ENCODE measurements around the gene SIPA1L3.

The SIPA1L3 gene

DNA sequence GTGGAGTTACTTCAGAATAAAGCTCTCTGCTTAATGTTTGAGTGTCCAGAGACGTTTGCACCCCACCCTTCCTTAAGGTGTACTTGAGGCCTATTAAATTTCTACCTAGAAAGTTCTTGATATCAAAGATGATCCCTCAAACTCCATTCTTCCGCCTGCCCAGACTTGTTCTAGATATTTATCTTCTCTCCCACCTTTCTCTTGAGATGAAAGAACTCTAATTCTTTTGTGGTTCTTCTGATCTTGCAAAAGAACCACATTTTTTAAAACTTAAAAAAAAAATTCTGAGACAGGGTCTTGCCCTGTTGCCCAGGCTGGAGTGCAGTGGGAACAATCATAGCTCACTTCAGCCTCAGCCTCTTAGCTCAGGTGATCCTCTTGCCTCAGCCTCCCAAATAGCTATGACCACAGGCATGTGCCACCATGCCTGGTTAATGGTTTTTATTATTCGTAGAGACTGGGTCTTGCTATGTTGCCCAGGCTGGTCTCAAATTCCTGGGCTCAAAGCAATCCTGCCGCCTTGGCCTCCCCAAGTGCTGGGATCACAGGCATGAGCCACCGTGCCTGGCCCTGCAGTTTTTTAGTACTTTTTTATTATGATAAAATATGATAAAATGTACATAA, 94.3 kb downstream of the SIPA1L3 start:
- DNase-seq, result no peak

DNA sequence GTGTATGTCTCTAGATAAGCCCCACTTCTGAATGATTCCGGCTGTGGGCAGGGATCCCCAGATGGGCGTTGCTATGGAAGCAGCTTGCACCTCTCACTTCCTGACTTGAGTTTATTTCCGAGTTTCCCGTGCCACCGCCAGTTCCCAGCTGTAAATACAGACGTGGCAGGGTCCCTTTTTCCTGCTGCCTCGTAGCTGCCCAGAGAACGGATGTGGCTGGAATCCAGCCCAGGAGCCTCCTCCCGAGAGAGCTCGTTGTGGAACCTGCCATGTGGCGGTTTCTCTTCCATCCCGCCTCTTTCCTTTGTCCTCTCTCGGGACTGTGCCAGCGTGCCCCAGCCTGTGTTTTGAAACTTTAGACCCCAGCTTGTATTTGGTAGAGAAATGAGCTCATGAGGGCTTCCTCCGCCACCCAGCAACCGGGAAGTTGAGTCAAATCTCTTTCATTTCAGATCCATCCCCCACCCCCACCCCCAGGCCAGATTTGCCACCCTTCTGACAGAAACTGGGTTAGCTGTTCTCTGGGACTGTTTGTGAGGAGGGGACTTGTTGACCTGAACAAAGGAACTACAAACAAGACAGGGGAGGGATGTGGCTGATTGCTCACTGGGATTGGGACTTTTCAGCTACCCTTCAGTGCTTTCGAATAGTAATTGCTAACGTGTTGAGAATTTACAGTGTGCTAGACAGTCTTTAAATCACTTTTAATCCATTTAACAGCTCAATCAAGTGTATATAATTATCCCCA, 96.6 kb downstream of the SIPA1L3 start:
- DNase-seq, result peak; percentile 4

DNA sequence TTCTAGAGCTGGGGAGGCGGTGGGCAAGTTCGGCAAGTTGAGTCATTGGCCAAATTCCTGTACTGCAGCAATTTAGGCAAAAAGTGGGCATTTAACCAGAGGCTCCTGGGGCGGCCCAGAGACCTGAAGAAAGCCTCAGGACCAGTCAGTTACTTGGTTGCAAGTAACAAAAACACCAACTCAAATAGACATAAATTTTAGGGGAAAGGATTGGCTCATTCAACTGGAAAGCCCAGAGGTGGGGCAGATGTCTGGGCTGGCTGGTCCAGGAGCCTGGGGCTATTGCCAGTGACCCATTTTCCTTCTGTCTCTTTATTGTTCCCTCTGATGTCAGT, 97.1 kb downstream of the SIPA1L3 start:
- no peak for DNase-seq

DNA sequence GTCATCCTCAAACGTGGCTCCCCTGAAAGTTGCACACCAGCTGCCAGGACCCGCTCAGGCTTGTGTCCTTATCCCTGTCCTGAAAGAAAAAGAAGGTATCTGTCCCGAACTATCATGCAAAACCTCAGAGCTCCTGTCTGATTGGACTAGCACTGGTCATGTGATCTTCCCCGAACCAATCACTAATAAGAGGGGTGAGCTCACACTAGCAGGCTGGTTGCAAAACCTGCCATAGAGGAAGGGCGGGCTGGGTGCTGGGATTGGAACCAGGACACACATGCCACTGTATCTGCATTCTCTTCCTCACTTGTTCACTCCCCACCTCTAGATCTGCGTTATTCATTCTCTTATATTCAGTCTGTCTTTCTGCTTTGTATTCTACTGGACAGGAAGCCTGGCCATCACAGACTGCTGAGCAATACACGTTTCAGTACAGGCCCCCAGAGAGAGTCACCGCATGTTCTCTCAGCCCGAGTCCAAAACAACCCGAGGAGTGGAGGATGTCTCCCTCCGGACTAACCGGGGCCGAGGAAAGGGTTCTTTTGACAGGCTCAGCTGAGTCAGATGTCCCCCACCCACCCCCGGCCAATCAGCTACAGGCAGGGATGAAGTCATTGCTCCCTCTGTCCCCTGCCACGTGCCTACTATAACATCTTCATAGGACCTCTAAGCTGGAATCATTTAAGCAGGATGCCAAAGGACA, 97.7 kb downstream of the SIPA1L3 start:
- peak; percentile 34 for DNase-seq

DNA sequence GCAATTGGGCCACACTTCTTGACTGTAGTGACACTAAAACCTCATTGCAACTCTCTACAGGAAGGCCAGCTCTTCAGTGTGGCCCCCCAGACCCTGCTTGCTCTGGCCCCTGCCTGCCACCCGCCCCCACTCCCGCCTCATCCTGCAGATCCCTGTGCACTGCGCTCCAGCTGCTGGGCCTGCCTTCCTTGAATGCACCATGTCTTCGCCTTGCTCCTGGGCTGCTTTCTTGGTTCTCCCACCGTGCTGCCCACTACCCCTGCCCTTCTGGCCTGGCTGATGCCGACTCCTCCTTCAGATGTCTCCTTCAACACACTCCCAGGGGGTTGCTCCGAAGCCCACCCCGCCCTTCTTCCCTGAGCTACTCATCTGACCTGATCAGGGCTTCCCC, 98.2 kb downstream of the SIPA1L3 start:
- DNase-seq, result no peak

DNA sequence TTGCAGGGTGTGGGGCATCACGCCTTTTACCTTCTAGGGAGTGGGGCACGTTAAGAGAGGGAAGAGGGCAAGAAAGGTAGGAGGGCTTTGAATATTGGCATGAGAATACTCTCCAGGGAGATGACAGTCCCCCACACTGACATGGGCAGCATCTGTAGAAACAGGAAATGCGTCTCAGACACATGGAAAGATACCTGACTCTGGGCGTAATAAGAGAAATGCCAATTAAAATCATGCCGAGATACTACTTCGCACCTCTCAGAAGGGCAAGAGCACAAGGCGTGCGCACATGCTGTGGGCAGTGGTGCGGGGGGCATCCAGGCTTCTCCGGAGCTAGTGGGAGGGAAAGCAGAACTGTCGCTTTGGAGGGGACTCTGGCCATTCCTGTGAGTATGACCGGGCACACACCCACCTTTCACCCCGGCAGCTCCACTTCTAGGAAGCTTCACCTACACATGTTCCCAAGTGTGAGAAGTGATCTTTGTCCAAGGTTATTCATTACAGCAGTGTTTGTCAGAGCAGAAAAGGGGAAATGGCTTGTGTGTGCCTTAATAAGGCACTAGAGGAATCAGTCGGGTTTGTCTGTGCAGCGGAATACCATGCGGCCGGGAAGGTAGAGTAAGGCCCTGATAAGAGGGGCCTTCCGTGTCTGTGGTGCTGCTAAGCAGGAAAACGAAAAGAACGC, 99.5 kb downstream of the SIPA1L3 start:
- DNase-seq, result no peak

DNA sequence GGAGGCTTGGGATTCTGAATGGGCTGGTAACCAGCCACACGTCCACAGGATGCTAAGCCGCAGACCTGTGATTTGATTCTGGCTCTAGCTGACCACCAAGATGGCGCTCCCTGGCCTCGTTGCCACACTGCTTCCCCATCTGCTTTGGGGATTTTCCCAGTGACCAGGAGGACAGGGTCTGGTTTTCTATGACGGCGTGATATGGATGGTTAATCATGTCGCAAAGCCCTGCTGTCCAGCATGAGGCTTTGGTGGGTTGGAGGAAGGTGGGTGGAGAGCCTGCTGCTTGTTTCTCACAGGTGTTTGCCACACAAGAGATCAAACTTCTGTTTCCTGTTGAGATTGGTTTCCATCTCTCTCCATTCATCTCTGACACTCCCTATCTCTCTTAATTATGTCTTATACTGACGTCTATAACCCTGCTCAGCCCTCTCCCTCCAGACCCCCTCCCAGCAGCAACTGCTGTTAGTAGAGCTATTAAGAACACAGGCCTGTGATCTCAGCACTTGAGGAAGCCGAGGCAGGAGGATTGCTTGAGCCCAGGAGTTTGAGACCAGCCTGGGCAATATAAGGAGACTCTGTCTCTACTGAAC, 102.7 kb downstream of the SIPA1L3 start:
- DNase-seq, result no peak

DNA sequence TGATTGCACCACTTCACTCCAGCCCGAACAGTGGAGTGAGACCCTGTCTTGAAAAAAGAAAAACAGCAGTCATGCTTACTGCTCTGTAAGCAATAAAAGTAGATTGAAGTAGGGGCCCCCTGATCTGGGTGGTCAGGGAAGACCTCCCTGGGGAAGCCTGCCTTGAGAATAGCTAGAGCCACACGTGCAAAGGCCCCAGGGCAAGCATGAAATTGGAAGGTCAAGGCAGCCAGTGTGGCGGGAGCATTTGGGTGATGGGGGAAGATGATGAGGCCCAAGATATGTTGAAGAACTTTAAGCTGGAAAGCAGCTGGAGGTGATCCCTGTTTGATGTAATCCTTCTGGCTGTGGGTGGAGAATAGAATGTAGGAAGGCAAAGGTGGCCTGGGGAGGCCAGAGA, 104.4 kb downstream of the SIPA1L3 start:
- DNase-seq, result no peak

DNA sequence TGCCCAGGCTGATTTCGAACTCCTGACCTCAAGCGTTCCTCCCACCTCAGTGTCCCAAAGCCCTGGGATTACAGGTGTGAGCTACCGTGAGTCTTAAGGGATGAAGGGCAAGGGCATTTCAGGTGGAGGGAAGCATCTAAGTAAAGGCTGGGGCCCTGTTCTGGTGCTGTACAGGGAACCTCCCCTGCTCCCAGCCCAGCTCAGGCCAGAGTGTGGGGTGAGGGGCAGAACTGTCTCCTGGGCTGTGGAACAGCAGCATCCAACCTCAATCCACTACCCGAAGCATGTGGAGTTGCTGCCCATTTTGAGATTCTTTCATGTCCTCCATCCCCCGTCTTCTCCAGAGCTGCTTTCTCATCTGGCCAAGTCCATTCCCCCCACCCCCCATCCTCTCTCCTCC, 105.3 kb downstream of the SIPA1L3 start:
- DNase-seq, result no peak

DNA sequence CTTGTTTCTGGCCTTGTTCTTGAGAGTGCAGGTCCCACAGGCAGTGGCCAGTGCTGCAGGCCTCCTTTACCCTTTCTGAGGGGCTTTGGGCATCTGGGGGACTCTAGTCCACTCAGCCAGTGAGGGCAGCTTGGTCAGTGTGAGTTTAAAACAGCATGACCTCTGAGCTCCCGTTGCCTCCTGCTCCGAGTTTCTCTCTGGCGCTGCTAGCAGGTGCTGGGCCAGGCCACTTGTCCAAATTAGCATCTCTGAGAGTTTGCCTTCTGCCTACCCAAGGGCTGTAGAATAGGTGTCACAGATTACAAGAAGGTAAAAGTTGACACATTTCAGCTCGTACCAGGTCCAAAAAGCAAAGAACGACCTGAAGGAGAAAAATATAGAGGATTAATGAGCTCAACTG, 105.9 kb downstream of the SIPA1L3 start:
- no peak for DNase-seq

DNA sequence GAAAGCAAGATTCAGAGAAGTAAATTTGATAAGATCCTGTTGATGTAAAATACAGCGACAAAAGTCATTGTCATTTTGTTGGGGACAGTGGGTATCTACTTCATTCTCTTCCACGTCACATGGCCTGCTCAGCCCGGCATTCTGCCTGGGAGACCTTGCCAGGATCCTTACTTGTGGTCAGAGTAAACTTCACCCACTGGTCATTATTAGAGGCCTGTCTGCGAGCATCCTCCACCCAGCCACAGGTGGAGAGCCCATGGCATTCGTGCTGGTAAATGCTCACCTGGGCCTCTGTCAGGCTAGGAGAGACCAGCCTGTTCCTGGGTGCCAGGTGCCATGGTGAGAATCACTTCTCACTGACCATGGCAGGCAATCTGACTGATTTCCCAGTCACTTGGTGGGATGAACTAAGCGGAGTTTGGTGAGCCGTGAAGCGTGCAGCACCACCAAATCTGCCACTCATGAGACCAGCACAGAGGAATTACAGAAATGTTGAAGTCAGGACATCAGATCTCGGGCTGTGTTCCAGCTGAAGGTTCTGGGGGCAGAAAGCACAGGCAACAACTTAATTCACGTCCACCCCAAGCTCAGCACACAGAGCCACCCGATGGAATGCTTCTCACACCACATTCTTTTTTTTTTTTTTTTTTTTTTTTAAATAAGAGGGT, 107.0 kb downstream of the SIPA1L3 start:
- DNase-seq, result no peak

DNA sequence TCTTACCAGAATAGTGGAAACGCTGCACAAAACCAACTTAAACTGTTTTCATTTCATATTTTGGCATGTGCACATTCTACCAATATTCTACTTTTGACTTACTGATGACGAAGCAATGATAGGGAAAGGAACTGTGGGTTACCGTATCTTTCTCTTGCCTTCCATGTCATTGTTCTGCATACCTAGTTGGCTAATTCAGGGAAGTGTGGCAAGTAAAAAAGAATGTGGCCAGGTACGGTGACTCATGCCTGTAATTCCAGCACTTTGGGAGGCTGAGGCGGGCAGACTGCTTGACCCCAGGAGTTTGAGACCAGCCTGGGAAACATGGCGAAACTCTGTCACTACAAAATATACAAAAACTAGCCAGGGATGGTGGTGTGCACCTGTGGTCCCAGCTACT, 108.2 kb downstream of the SIPA1L3 start:
- DNase-seq, result no peak

DNA sequence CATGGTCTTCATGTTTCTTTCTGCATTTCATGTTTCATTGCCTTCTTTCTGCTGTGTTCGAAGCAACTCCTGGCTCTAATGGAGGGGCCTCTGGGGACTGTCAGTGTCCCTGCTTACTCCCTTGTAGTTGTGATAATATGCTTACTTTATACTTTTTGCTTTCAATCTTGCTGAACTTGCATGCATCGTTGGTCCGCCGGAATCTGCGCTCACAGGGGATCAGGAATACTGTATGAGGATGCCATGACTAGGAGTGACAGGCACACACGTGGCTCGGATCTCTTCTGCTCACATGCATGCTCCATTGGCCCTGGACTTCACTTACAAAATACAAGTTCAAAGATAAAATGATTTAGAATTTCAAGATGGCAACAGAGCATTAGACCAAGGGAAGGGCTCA, 108.8 kb downstream of the SIPA1L3 start:
- no peak for DNase-seq

DNA sequence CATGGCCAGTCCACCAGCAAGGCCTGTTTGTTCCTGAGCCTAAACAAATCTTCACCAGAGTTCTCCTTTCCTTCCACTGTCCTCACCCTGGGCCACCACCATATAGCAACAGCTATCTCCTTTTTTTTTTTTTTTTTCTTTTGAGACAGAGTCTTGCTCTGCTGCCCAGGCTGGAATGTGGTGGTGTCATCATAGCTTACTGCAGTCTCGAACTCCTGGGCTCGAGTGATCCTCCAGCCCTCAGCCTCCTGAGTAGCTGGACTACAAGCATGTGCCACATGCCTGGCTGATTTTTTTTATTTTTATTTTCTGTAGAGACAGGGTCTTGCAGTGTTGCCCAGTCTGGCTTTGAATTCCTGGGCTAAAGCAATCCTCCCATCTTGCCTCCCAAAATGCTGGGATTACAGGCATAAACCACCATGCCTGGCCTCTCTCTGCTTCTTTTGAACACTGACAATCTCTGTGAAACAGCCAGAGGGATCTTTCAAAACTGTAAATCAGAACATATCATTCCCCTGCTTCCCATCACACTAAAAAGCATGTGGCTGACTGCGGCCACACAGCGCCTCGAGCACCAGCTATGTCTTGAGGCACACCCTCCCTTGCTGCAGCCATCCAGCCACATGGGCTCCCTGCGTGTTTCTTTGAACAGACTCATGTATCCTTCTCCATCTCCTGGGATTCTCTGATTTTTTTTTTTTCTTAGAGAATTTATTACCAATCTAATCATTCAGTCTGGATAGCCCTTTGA, 110.6 kb downstream of the SIPA1L3 start:
- DNase-seq, result no peak

DNA sequence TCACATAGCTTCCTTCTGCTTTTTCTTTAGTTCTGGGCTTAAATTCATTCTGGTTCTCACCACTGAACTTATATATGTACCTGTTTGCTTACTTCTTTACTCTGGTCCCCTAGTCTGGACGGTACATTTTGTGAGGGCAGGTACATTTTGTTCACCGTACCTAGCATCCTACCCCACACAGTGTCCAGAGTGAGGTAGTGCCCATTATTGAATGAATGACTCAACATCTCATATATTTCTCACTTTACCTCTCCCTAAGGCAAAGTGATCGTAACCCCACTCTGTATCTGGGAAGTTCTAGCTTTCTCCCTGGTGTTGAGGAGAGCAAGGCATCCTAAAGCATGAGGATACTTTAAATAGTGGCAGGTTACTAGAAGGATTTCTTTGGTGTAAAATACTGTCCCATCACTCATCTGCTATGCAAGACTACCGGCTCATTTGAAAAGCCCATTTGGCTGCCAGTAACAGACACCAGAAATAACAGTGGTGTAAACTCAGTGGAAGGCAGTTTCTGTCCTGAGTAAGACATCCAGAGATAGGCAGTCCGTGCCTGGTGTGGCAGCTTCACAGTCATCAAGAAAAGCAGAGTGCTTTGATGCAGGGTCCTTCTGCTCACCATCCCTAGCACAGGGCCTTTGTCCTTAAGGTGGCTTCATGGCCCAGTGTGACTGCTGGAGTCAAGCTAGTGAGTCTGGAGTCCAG, 111.8 kb downstream of the SIPA1L3 start:
- no peak for DNase-seq

DNA sequence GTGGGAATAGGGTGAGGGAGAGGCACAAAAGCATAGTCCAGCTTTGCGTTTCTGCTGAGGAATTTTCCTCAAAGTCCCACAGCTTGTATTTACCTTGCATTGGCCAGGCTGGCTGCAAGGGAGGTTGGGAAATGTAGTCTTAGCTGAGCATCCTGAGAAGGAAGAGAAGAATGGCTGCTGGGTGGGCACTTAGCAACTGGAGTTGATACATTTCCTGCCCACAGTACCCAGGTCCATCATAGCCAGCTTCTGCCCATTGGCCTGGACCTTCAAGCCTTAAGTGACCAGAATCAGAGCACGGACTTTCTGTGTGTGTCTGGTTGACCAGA, 112.4 kb downstream of the SIPA1L3 start:
- no peak for DNase-seq

DNA sequence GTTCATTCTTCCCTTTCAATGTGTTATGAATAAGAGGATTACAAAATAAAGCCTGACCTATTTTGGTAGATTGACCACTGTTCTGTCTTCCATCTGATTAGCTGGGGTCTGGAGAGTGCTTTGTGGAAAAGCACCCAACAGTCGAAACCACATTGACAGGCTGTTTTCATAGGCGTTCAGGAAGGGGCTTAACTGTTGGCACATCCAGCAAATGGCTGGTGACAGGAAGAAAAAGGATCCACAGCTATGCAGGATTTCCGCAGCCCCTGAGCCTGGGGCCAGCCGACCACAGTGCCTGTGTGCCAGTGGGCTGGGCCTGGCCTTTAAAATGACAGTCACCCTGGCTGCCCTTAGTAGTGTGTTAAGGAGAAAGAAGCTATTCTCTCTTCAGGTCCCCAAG, 113.3 kb downstream of the SIPA1L3 start:
- no peak for DNase-seq

DNA sequence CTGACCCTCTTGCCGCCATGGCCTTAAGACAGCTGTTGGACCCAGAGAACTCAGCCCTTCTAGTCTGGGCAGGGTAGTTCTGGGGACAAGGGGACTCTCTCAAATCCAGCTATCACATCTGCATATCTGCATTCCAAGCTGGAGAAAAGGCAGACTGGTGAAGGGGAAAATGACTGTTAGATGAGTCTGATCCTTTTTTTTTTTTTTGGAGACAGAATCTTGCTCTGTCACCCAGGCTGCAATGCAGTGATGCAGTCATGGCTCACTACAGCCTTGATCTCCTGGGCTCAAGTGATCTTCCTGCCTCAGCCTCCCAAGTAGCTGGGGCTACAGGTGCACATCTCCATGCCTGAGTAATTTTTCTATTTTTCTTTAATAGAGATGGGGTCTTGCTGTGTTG, 114.3 kb downstream of the SIPA1L3 start:
- no peak for DNase-seq

DNA sequence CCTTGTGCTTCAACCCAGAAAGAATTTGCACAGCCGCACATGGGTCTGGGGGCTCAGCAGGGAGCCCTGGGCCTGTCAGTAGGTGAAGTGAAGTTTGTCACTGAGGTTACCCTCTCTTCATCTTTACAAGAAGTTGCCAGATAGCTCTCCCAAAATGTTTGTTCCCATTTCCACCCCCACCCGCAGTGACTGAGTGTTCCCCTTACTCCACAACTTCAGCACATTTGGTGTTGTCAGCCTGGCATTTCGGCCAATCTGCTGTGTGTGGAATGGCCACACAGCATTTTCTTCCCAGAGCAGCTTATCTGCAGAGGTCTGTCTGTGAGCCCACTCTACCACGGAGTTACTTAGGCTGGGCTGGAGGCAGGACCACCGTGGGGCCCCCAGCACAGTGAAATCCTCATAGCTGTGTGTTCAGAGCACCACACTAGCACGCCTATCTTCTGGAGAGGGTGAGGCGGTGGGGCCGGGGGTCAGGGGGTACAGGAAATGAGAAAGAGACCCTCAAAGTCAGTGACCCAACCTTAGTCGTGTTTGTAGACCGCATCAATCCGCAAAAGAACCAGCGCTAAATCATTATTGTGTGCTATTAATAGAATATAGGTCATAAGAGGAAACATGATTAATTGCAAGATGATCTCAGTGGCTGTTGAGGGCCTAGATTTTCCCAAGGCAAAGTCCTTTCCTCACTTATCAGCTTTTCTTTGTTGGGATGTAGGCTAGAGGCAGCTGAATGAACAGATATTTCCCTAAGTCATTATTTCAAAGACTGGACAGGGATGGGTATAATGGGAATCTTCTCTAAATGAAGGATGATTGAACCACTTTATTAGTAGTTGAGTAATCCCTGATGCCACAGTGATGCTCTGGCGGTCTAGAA, 116.0 kb downstream of the SIPA1L3 start:
- DNase-seq, result no peak
